Measurements from ENCODE around the gene GPATCH2L. TPM values are rescaled to one million over a fixed set of nuclear protein-coding genes. Genes with fewer than 3 reads are reported as not detected.

Gene GPATCH2L
- total RNA-seq, 1 experiment from 2014 or later, result 40.1 TPM

- no peak for DNase-seq (ENCODE audit: extremely low read depth, low read depth)
Measured at GRCh38 chr14:76252471-76252870, 100.7 kb downstream of the GPATCH2L start.

DNA sequence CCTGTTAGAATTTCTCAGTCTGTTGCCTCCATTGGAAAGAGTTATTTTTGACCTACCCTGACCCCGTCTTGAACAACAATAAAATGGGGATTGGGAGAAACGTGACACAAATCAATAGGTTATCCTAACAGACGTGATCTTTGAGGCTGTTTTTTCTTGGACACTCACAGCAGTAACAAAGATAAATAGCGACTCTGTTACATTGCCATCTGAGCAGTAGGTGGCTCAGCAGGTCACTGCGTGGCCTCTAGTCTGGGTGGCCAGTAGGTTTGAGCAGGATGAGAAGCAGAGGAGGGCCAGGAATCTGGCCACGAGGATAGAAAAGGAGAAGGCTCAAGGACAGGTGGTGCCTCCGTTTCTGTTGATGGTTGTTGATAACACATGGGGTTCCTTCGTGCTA is 101.4 kb downstream of the GPATCH2L start:
- no peak for DNase-seq (ENCODE audit: extremely low read depth, low read depth)

DNA sequence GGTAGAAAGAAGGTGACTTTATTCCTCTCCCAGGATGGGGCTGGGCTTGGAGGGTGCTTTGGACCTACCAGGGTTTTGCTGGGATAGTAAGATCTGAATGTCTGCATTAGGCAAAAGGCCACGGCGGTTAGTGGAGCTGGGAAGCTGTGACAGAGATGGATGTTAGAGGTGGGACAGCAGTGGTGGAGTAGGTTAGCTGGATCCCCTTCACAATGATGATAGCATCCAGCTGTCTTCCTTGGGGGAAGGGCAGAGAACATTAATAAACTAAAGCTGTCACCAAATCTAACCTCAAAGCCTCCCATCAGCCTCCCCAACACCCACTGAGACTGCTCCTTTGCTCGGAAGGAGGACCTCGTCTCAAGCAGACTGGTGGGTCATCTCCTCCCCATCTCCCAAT is 104.8 kb downstream of the GPATCH2L start:
- DNase-seq (ENCODE audit: extremely low read depth, low read depth), result no peak

DNA sequence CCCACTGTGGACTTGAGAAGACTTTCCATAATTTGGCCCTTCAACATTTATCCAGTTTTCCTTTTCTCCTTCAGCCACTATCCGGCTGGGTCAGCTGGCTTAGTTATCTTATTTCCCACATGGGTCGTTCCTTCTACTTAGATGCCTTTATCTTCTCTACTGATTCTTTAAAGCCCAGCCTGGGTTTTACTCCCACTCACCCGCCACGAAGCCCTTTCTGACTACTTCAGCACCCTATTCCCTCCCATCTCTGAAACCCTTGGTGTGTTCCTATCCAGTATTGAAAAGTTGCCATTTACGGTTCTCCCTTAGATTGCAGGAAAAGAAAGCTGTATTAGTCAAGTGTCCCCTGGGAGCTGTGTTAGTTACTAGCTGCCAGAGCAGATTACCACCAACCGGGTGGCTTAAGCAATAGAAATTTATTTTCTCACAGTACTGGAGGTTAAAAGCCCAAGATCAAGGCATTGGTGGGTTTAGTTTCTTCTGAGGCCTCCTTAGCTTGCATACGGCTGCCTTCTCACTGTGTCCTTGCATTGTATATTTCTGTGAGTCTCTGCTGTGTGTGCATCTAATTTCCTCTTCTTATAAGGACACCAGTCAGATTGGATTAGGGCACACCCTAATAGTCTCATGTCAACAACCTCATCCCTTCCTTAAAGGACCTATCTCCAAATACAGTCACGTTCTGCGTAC is 105.5 kb downstream of the GPATCH2L start:
- no peak for DNase-seq (ENCODE audit: extremely low read depth, low read depth)

GRCh38 chr14:76257842-76258397 is 106.2 kb downstream of the GPATCH2L start:
- no peak for DNase-seq (ENCODE audit: extremely low read depth, low read depth)

GRCh38 chr14:76259029-76259735 is 107.5 kb downstream of the GPATCH2L start:
- no peak for DNase-seq (ENCODE audit: extremely low read depth, low read depth)

DNA sequence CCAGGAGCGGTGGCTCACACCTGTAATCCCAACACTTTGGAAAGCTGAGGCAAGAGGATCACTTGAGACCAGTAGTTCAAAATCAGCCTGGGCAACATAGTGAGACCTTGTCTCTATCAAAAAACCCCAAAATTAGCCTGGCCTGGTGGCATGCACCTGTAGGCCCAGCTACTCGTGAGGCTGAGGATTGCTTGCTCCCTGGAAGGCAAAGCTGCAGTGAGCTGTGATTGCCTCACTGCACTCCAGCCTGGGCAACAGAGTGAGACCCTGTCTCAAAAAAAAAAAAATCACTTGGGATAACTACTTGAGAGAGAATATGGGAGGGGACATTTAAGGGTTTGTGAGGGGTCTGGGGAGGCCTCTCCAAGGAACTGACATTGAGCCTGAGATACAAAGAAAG is 109.0 kb downstream of the GPATCH2L start:
- DNase-seq (ENCODE audit: extremely low read depth, low read depth), result no peak

DNA sequence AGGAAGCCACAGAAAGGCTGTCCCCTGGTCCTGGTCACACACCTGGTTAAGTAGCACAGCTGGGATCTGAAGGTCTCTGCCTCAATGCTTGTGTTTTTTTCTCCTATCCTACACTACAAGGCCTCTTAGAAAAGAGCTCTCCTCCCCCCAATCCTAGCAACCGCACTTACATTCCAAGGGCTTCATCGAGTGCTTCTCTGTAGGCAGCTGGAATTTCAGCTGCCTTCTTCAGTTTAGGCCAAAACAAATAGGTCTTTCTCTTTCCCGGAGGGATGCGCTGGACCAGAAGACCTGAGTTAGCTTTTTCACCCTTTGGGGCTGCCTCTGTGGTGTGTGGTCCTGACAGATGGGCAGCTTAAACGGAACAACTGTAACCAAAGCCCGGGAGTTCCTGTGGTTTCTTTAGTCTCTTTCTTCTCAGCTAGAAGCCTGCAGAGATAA is 109.7 kb downstream of the GPATCH2L start:
- DNase-seq (ENCODE audit: extremely low read depth, low read depth), result no peak

GRCh38 chr14:76262641-76263040 is 110.9 kb downstream of the GPATCH2L start:
- DNase-seq (ENCODE audit: extremely low read depth, low read depth), result no peak

Other genes starting within 250 kb of the GPATCH2L start
- gene TGFB3, start 169.9 kb upstream of the GPATCH2L start, total RNA-seq (2014; rRNA removed; shearing (Covaris generic)), result 0.84 and 2.0 TPM in 2 replicates
- gene IFT43, start 166.2 kb upstream of the GPATCH2L start, total RNA-seq (2014; rRNA removed; shearing (Covaris generic)), result 50.0 and 53.2 TPM in 2 replicates
- gene ESRRB, start 224.2 kb downstream of the GPATCH2L start, total RNA-seq (2014; rRNA removed; shearing (Covaris generic)), result 0.25 TPM in 1 of 2 replicates, not detected in the other

All from NCI-H460 (cell line).